Osteocyte (in vitro differentiated cells): ENCODE measurements around the gene CNNM4. TPM values are rescaled to one million over a fixed set of nuclear protein-coding genes. Genes with fewer than 3 reads are reported as not detected.

ENCODE experiments used
- DNase-seq: peaks from one replicate; pipeline ENCODE4 v3.0.0; 2021; ENCODE audit warnings: mixed read lengths; ENCODE audit not compliant: unreplicated experiment; ENCODE audit errors: extremely low spot score
- H3K27ac Mint-ChIP-seq: one replicate; pipeline ENCODE4 v1.8.0; 2021; ENCODE audit warnings: mild to moderate bottlenecking, mixed read lengths; ENCODE audit not compliant: unreplicated experiment
- H3K27me3 Mint-ChIP-seq: one replicate; pipeline ENCODE4 v1.8.0; 2021; ENCODE audit warnings: mixed read lengths; ENCODE audit not compliant: unreplicated experiment
- H3K36me3 Mint-ChIP-seq: one replicate; pipeline ENCODE4 v1.8.0; 2021; ENCODE audit warnings: mixed read lengths; ENCODE audit not compliant: unreplicated experiment
- H3K4me1 Mint-ChIP-seq: one replicate; pipeline ENCODE4 v1.8.0; 2021; ENCODE audit warnings: mixed read lengths; ENCODE audit not compliant: unreplicated experiment
- H3K4me3 Mint-ChIP-seq: one replicate; pipeline ENCODE4 v1.8.0; 2021; ENCODE audit warnings: mild to moderate bottlenecking, moderate library complexity, mixed read lengths; ENCODE audit not compliant: unreplicated experiment
- H3K9me3 Mint-ChIP-seq: one replicate; pipeline ENCODE4 v1.8.0; 2021; ENCODE audit warnings: mixed read lengths; ENCODE audit not compliant: unreplicated experiment
- CTCF ChIP-seq: fragments of 200-600 bp; sonication (generic); IDR thresholded peaks from 2 replicates; pipeline ENCODE4 v1.5.0; 2021; ENCODE audit warnings: antibody characterized with exemption, mild to moderate bottlenecking, moderate library complexity
- total RNA-seq: library from RNA; stranded (reverse); gene quantifications from 2 replicates; pipeline ENCODE4 v1.2.1, GENCODE V29; 2021

Gene CNNM4
- total RNA-seq, 1 donor from 2014 or later = 7.6 TPM

DNA sequence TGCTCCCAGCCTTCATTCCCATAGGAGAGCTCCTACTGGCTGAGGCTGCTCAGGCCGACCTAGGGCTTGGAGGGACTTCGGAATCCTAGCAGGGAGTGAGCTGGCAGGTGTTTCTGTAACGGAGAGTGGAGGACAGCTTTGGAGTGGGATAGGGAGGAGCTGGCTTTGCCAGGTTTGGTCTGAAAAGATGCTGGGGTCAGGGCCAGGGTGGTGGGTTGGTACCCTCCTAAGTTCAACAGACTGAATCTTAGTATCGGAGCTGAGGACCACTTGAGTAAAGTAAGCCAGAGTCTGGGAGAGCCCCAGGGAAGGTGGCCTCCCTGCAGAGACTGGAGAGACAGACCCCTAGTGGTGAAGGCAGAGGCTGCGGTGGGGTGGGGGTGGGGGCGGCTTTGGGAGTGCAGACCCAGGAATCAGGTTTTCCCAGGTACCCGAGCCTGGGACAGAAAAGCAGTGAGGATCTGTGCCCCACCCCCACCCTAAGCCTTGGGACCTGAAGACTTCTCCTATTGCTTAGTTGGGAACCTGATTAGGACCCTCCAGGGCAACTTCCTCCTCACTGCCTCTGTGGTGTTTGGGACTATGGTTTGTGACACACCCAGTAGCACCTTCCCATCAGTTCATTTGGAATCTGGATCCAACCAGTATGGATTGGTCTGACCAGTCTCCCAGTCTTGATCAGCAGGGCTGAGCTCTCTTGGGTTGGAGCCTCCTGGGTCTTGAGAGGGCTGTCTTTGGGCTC lies 3.0 kb downstream of the CNNM4 start:
- H3K36me3 Mint-ChIP-seq = peaks cover under 1% of the 10 kb centered on the region
- H3K4me1 Mint-ChIP-seq = peaks cover 45% of the 10 kb centered on the region
- no peaks in the 10 kb centered on the region for H3K9me3 Mint-ChIP-seq
- no peaks in the 10 kb centered on the region for H3K27me3 Mint-ChIP-seq
- no peak for DNase-seq
- peak overlapping the region; percentile 33 for H3K27ac Mint-ChIP-seq
- peak; percentile 43 for TF ChIP-seq CTCF
- H3K4me3 Mint-ChIP-seq = peak overlapping the region; percentile 81

GRCh38 chr2:96764253-96764637 lies 3.5 kb downstream of the CNNM4 start:
- H3K4me3 Mint-ChIP-seq = peak overlapping the region; percentile 36
- H3K36me3 Mint-ChIP-seq = peaks cover 1% of the 10 kb centered on the region
- no peak for DNase-seq
- peaks cover 45% of the 10 kb centered on the region for H3K4me1 Mint-ChIP-seq
- H3K27ac Mint-ChIP-seq = peak overlapping the region; percentile 33
- TF ChIP-seq CTCF = no peak
- no peaks in the 10 kb centered on the region for H3K27me3 Mint-ChIP-seq
- H3K9me3 Mint-ChIP-seq = no peaks in the 10 kb centered on the region

- no peak for TF ChIP-seq CTCF
- Mint-ChIP-seq H3K9me3 (no peaks in the 10 kb centered on the region), H3K4me1 (peaks cover 37% of the 10 kb centered on the region), H3K4me3 (no peak overlapping the region), H3K27me3 (no peaks in the 10 kb centered on the region), H3K27ac (no peak overlapping the region), H3K36me3 (peaks cover 1% of the 10 kb centered on the region)
- no peak for DNase-seq
Measured at GRCh38 chr2:96767135-96767871, 6.6 kb downstream of the CNNM4 start.

GRCh38 chr2:96768083-96768561 lies 7.4 kb downstream of the CNNM4 start:
- Mint-ChIP-seq H3K36me3 (peaks cover 1% of the 10 kb centered on the region), H3K4me1 (peaks cover 29% of the 10 kb centered on the region), H3K4me3 (no peak overlapping the region), H3K9me3 (no peaks in the 10 kb centered on the region), H3K27me3 (no peaks in the 10 kb centered on the region), H3K27ac (no peak overlapping the region)
- TF ChIP-seq CTCF = no peak
- DNase-seq = no peak

- no peaks in the 10 kb centered on the region for H3K27me3 Mint-ChIP-seq
- H3K4me3 Mint-ChIP-seq = no peak overlapping the region
- H3K36me3 Mint-ChIP-seq = peaks cover 1% of the 10 kb centered on the region
- H3K4me1 Mint-ChIP-seq = peaks cover 14% of the 10 kb centered on the region
- no peak for DNase-seq
- H3K27ac Mint-ChIP-seq = no peak overlapping the region
- no peaks in the 10 kb centered on the region for H3K9me3 Mint-ChIP-seq
- TF ChIP-seq CTCF = no peak
Measured at GRCh38 chr2:96769814-96770213, 9.1 kb downstream of the CNNM4 start.
